Panc1 (cell line): Measurements from ENCODE around the gene RGP1. TPM values are rescaled to one million over a fixed set of nuclear protein-coding genes. Genes with fewer than 3 reads are reported as not detected.

Experiments used
- ATAC-seq: fragments of 200-7000 bp; cut with Tn5 transposase; 2 replicates; pipeline ENCODE4 v1.9.1; 2020; ENCODE audit warnings: mild to moderate bottlenecking, moderate library complexity
- BruUV-seq: library from RNA; stranded (reverse); fragments of 400-500 nt; replicated peaks from 2 replicates; lab custom pipeline; 2021; lab: Mats Ljungman, UMichigan
- CTCF ChIA-PET: fragments of 300-600 bp; sonication (Branson Sonifier 250); formaldehyde crosslinking; loops from one replicate; lab custom pipeline; 2022; ENCODE audit warnings: antibody characterized with exemption; lab: Charles Lee
- POLR2A ChIA-PET: fragments of 300-600 bp; sonication (Branson Sonifier 250); formaldehyde crosslinking; loops from one replicate; lab custom pipeline; 2022; ENCODE audit warnings: antibody characterized with exemption; lab: Charles Lee
- DNase-seq: peaks from one replicate; pipeline ENCODE4 v3.0.0-alpha.2; 2010; ENCODE audit warnings: low read depth, low spot score
- H3K27ac ChIP-seq: 2 replicates; pipeline ENCODE4 v1.5.1; 2011; ENCODE audit warnings: mild to moderate bottlenecking, low read length, inconsistent platforms
- H3K27me3 ChIP-seq: fragments of 200-500 bp; sonication (Bioruptor generic); 2 replicates; pipeline ENCODE4 v1.6.0; 2014; ENCODE audit warnings: low read length, inconsistent platforms; ENCODE audit not compliant: control insufficient read depth, insufficient read depth
- H3K36me3 ChIP-seq: fragments of 200-500 bp; sonication (Bioruptor generic); 2 replicates; pipeline ENCODE4 v1.5.1; 2014; ENCODE audit warnings: inconsistent platforms, mild to moderate bottlenecking, low read length, moderate library complexity; ENCODE audit not compliant: control insufficient read depth, insufficient read depth
- H3K4me1 ChIP-seq: 2 replicates; pipeline ENCODE4 v1.5.1; 2011; ENCODE audit warnings: inconsistent platforms, mild to moderate bottlenecking, low read length, moderate library complexity; ENCODE audit not compliant: control insufficient read depth, insufficient read depth
- H3K4me3 ChIP-seq, 2 experiments: 2 replicates each; pipeline ENCODE4 v1.5.1; 2011 to 2012; ENCODE audit warnings: low read depth in 2 of 2, low read length in 2 of 2, mild to moderate bottlenecking in 2 of 2, inconsistent platforms in 1 of 2, moderate library complexity in 1 of 2
- H3K9me3 ChIP-seq: fragments of 200-500 bp; sonication (Bioruptor generic); 2 replicates; pipeline ENCODE4 v1.5.1; 2014; ENCODE audit warnings: low read depth, mild to moderate bottlenecking, inconsistent platforms, low read length, moderate library complexity; ENCODE audit not compliant: control insufficient read depth, insufficient read depth
- POLR2AphosphoS5 ChIP-seq: IDR thresholded peaks from 2 replicates; pipeline ENCODE4 v1.6.1; 2012; ENCODE audit warnings: mild to moderate bottlenecking, low read depth, low read length, moderate library complexity
- SIN3A ChIP-seq: IDR thresholded peaks from 2 replicates; pipeline ENCODE4 v1.6.1; 2012; ENCODE audit warnings: low read depth, mild to moderate bottlenecking, low read length, moderate library complexity, borderline replicate concordance; ENCODE audit not compliant: insufficient read depth
- TCF7L2 ChIP-seq: IDR thresholded peaks from 2 replicates; pipeline ENCODE4 v1.6.1; 2011; ENCODE audit warnings: mild to moderate bottlenecking, low read depth, low read length, inconsistent platforms
- in situ Hi-C: cut with HindIII; loops from 2 replicates; pipeline ENCODE4 v1.10.0; 2016; ENCODE audit warnings: low sequenced_read_pairs, low pct_unique_long_range_greater_than_20kb
- intact Hi-C: fragments of 100-400 bp; cut with micrococcal nuclease; formaldehyde crosslinking; loops from one replicate; pipeline ENCODE4 v1.10.0; 2022; ENCODE audit not compliant: unreplicated experiment
- total RNA-seq: library from RNA; stranded (reverse); gene quantifications from one replicate; pipeline ENCODE4 v1.2.1, GENCODE V29; 2021; ENCODE audit not compliant: unreplicated experiment
- TF ChIP-seq, protein P1 (sequence below): fragments of 450-650 bp; IDR thresholded peaks from 2 replicates; pipeline ENCODE4 v1.5.1; 2017; ENCODE audit warnings: mild to moderate bottlenecking
- TF ChIP-seq, protein P2 (sequence below), 2 experiments: IDR thresholded peaks; 2 replicates each; pipeline ENCODE4 v1.6.1; 2011 to 2012; ENCODE audit warnings: low read depth in 2 of 2, control low read depth in 1 of 2, low read length in 1 of 2, mild to moderate bottlenecking in 1 of 2, moderate library complexity in 1 of 2; ENCODE audit not compliant: insufficient read depth in 1 of 2

The RGP1 gene
- total RNA-seq, 1 experiment from 2014 or later = 43.3 TPM

DNA sequence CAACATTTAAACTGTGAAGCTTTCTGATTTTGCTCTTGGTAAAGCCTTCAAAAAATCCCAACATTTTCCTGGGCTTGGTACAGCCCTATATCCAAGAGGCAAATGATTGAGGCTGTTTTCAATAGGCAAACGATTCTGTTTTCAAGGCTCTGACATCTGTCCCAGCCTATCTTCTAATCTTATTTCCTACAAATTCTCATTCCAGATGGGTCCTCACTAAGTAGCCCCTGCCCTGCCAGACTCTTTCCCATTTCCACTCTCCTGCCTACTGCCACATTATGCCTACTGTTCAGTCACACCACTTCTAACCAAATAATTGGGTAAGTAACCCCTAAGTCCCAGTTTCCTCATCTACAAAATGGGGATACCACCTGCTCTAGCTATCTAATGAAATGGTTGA is 3.5 kb upstream of the RGP1 start:
- Histone ChIP-seq H3K4me3 (peak overlapping the region; percentile 95 to 96; a peak in 3 of 4 replicates), H3K9me3 (no peaks in the 10 kb centered on the region), H3K27me3 (no peaks in the 10 kb centered on the region), H3K27ac (no peak overlapping the region), H3K36me3 (peaks cover 14% of the 10 kb centered on the region), H3K4me1 (peaks cover 22% of the 10 kb centered on the region; the same call in 1 of the 2 replicates)
- ChIA-PET CTCF (interaction anchor here (0.5 to 0.7 kb wide), 2 partner anchors 10 to 44 kb away, joined by 3 to 6 read pairs; no protein-coding TSS in a partner anchor), POLR2A (no interaction called here)
- TF ChIP-seq, protein P1, sequence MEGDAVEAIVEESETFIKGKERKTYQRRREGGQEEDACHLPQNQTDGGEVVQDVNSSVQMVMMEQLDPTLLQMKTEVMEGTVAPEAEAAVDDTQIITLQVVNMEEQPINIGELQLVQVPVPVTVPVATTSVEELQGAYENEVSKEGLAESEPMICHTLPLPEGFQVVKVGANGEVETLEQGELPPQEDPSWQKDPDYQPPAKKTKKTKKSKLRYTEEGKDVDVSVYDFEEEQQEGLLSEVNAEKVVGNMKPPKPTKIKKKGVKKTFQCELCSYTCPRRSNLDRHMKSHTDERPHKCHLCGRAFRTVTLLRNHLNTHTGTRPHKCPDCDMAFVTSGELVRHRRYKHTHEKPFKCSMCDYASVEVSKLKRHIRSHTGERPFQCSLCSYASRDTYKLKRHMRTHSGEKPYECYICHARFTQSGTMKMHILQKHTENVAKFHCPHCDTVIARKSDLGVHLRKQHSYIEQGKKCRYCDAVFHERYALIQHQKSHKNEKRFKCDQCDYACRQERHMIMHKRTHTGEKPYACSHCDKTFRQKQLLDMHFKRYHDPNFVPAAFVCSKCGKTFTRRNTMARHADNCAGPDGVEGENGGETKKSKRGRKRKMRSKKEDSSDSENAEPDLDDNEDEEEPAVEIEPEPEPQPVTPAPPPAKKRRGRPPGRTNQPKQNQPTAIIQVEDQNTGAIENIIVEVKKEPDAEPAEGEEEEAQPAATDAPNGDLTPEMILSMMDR = no peak
- TF ChIP-seq, protein P2, sequence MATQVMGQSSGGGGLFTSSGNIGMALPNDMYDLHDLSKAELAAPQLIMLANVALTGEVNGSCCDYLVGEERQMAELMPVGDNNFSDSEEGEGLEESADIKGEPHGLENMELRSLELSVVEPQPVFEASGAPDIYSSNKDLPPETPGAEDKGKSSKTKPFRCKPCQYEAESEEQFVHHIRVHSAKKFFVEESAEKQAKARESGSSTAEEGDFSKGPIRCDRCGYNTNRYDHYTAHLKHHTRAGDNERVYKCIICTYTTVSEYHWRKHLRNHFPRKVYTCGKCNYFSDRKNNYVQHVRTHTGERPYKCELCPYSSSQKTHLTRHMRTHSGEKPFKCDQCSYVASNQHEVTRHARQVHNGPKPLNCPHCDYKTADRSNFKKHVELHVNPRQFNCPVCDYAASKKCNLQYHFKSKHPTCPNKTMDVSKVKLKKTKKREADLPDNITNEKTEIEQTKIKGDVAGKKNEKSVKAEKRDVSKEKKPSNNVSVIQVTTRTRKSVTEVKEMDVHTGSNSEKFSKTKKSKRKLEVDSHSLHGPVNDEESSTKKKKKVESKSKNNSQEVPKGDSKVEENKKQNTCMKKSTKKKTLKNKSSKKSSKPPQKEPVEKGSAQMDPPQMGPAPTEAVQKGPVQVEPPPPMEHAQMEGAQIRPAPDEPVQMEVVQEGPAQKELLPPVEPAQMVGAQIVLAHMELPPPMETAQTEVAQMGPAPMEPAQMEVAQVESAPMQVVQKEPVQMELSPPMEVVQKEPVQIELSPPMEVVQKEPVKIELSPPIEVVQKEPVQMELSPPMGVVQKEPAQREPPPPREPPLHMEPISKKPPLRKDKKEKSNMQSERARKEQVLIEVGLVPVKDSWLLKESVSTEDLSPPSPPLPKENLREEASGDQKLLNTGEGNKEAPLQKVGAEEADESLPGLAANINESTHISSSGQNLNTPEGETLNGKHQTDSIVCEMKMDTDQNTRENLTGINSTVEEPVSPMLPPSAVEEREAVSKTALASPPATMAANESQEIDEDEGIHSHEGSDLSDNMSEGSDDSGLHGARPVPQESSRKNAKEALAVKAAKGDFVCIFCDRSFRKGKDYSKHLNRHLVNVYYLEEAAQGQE (IDR thresholded peaks at IDR 0.05; ENCODE audit: insufficient read depth in 1 of 2, low read depth in 2 of 2, low read length in 1 of 2) = no peak
- no peak for TF ChIP-seq TCF7L2
- no peak for TF ChIP-seq SIN3A
- TF ChIP-seq POLR2AphosphoS5 = no peak
- no peak for ATAC-seq
- BruUV-seq = no TSS peak
- DNase-seq = no peak
- in situ Hi-C loops (no loop called here), intact Hi-C loops (no loop called here)

DNA sequence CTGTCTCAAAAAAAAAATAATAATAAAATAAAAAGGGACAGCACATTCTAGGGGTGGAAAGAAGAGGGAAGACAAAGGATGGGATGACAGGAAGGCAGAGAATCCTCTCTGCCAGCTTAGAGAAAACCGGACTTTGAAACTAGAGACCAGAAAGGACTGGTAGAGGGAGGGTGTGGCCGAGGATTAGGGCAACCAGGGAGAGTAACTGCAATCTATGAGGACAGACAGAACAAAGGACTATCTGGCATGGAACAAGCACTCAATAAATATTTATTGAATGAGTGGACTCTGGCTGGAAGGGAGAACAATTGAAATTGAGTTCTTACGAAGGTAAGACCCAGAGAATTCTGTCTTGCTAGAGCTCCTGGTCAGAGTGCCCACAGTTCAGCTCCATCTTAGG is 2.5 kb upstream of the RGP1 start:
- ChIA-PET CTCF (interaction anchor here (0.5 to 1.1 kb wide), 2 partner anchors 10 to 54 kb away, joined by 3 read pairs; no protein-coding TSS in a partner anchor), POLR2A (no interaction called here)
- DNase-seq = no peak
- peak overlapping the region; percentile 94 for H3K27ac ChIP-seq
- ATAC-seq = no peak
- H3K9me3 ChIP-seq = no peaks in the 10 kb centered on the region
- H3K4me3 ChIP-seq = peak overlapping the region; percentile 95 to 96
- H3K4me1 ChIP-seq = peaks cover 22% of the 10 kb centered on the region; the same call in 1 of the 2 replicates
- H3K27me3 ChIP-seq = no peaks in the 10 kb centered on the region
- intact Hi-C loops (no loop called here), in situ Hi-C loops (no loop called here)
- TF ChIP-seq, protein P2 (IDR thresholded peaks at IDR 0.05; ENCODE audit: insufficient read depth in 1 of 2, low read depth in 2 of 2, low read length in 1 of 2) = no peak
- no peak for TF ChIP-seq SIN3A
- no peak for TF ChIP-seq POLR2AphosphoS5
- TF ChIP-seq, protein P1 = no peak
- TF ChIP-seq TCF7L2 = no peak
- no TSS peak for BruUV-seq
- peaks cover 14% of the 10 kb centered on the region for H3K36me3 ChIP-seq
